Esophagus muscularis mucosa (tissue), 3 donors: ENCODE data around the gene GUCA2B.

Experiments
- CTCF ChIP-seq, 3 experiments: fragments of 200-600 bp in 2 of 3; fragments of 450-650 bp in 1 of 3; sonication (generic) in 2 of 3; IDR thresholded peaks; one replicate each; pipeline ENCODE4 v1.5.1; 2017 to 2019; ENCODE audit warnings: antibody characterized with exemption in 3 of 3, mild to moderate bottlenecking in 2 of 3, moderate library complexity in 1 of 3
- POLR2A ChIP-seq: fragments of 450-650 bp; IDR thresholded peaks from one replicate; pipeline ENCODE4 v1.6.1; 2017; ENCODE audit warnings: antibody characterized with exemption, moderate library complexity, mild to moderate bottlenecking, low read depth

GRCh38 chr1:42108309-42108708 lies 44.9 kb upstream of the GUCA2B start:
- TF ChIP-seq CTCF (IDR thresholded peaks at IDR 0.05) (no peak), POLR2A (no peak)
